K562 treated with DMSO at 1 percent for 24 hours (cell line): ENCODE measurements around the gene RCAN2. TPM values are rescaled to one million over a fixed set of nuclear protein-coding genes. Genes with fewer than 3 reads are reported as not detected.

Experiments used
- total RNA-seq: library from RNA; unstranded; fragments of 300-600 nt; gene quantifications from 2 replicates; pipeline ENCODE4 v1.2.3, GENCODE V29; 2022; ENCODE audit warnings: low read depth; ENCODE audit not compliant: insufficient read depth

The RCAN2 gene
- 0.12 TPM in 1 of 2 replicates, not detected in the other for total RNA-seq

GRCh38 chr6:46491201-46491627, at the start of gene RCAN2:
RCAN2 (minus strand) TSS chr6:46491449.

Other genes with a start within 250 kb of the RCAN2 start
- not detected in 2 replicates for gene CYP39A1, start 161.4 kb upstream of the RCAN2 start, total RNA-seq
- gene SLC25A27, start 161.5 kb upstream of the RCAN2 start, total RNA-seq = not detected in 2 replicates
- 0.34 and 0.52 TPM in 2 replicates for gene TDRD6, start 196.4 kb upstream of the RCAN2 start, total RNA-seq
- gene PLA2G7, start 243.9 kb upstream of the RCAN2 start, total RNA-seq = not detected in 2 replicates